ENCODE measurements around the gene STK4.

STK4 gene

DNA sequence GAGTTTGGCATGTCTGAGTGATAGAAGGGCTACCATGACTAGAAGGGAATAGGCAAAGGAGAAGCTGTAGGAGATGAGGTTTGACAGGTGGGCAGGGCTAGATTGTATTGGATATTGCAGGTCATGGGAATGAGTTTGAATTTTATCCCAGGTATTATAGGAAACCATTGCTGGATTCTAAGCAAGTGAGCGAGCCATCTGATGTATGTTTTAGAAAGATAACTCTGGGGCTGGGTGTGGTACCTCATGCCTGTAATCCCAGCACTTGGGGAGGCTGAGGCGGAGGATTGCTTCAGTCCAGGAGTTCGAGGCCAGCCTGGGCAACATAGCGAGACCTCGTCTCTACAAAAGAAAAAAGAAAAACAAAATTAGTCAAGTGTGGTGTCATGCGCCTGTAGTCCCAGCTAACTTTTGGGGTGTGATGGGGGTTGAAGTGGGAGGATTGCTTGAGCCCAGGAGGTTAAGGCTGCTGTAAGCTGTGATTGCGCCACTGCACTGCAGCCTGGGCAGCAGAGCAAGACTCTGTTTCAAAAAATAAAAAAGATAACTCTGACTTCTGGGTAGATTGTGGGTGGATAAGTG is 16.9 kb downstream of the STK4 start:
- H3K4me3 ChIP-seq (ENCODE audit: insufficient read length, low read depth) = no peak overlapping the region
- no peak overlapping the region for H3K9ac ChIP-seq (ENCODE audit: insufficient read length, low read depth)
- no peak for DNase-seq (ENCODE audit: low read depth, low spot score)
- H3K9me3 ChIP-seq (ENCODE audit: insufficient read depth, low read length) = no peaks in the 10 kb centered on the region
- no peak for TF ChIP-seq ZNF274 (IDR thresholded peaks at IDR 0.05; ENCODE audit: low read depth, low read length)
- H3K4me1 ChIP-seq (ENCODE audit: insufficient read depth, insufficient read length) = no peaks in the 10 kb centered on the region
- no peaks in the 10 kb centered on the region for H3K27me3 ChIP-seq (ENCODE audit: insufficient read depth, insufficient read length)
- H3K36me3 ChIP-seq (ENCODE audit: insufficient read depth, insufficient read length, low read length) = peaks cover 83% of the 10 kb centered on the region

- Histone ChIP-seq H3K27me3 (ENCODE audit: insufficient read depth, insufficient read length) (no peaks in the 10 kb centered on the region), H3K36me3 (ENCODE audit: insufficient read depth, insufficient read length, low read length) (peaks cover 40% of the 10 kb centered on the region), H3K4me1 (ENCODE audit: insufficient read depth, insufficient read length) (no peaks in the 10 kb centered on the region), H3K9ac (ENCODE audit: insufficient read length, low read depth) (no peak overlapping the region), H3K4me3 (ENCODE audit: insufficient read length, low read depth) (no peak overlapping the region), H3K9me3 (ENCODE audit: insufficient read depth, low read length) (no peaks in the 10 kb centered on the region)
- no peak for DNase-seq (ENCODE audit: low read depth, low spot score)
- TF ChIP-seq ZNF274 (IDR thresholded peaks at IDR 0.05; ENCODE audit: low read depth, low read length) = no peak
- TF ChIP-seq SUZ12 (IDR thresholded peaks at IDR 0.05; ENCODE audit: extremely low read depth, insufficient read depth, insufficient read length) = no peak
- TF ChIP-seq YY1 (IDR thresholded peaks at IDR 0.05; ENCODE audit: insufficient read depth, insufficient read length) = no peak
These were observed 22.4 kb downstream of the STK4 start for GRCh38 chr20:44988631-44989171.

DNA sequence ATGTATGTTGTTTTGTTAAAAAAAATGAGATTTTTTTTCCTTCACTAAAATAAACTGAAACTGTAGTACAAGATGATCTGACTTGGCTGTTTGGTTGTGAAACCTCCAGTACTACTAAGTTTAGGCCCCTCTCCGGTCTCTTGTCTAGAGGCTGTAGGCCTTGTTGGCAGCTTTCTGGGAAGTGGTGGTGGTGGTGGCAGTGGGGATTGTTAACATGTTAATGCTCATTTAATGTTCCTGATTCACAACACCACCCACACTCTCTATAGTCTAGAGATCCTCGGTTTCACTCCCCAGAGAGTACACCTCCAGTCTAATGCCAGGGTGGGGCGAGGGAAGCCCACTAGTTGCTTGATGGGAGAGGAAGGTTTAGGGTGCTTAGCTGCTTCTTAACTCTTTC is 24.1 kb downstream of the STK4 start:
- TF ChIP-seq YY1 (IDR thresholded peaks at IDR 0.05; ENCODE audit: insufficient read depth, insufficient read length) (no peak), SUZ12 (IDR thresholded peaks at IDR 0.05; ENCODE audit: extremely low read depth, insufficient read depth, insufficient read length) (no peak), ZNF274 (IDR thresholded peaks at IDR 0.05; ENCODE audit: low read depth, low read length) (no peak)
- H3K9ac ChIP-seq (ENCODE audit: insufficient read length, low read depth) = no peak overlapping the region
- no peaks in the 10 kb centered on the region for H3K9me3 ChIP-seq (ENCODE audit: insufficient read depth, low read length)
- no peak overlapping the region for H3K4me3 ChIP-seq (ENCODE audit: insufficient read length, low read depth)
- no peak for DNase-seq (ENCODE audit: low read depth, low spot score)
- peaks cover 31% of the 10 kb centered on the region for H3K36me3 ChIP-seq (ENCODE audit: insufficient read depth, insufficient read length, low read length)
- no peaks in the 10 kb centered on the region for H3K4me1 ChIP-seq (ENCODE audit: insufficient read depth, insufficient read length)
- no peaks in the 10 kb centered on the region for H3K27me3 ChIP-seq (ENCODE audit: insufficient read depth, insufficient read length)

- Histone ChIP-seq H3K9ac (ENCODE audit: insufficient read length, low read depth) (no peak overlapping the region), H3K36me3 (ENCODE audit: insufficient read depth, insufficient read length, low read length) (peaks cover 27% of the 10 kb centered on the region), H3K27me3 (ENCODE audit: insufficient read depth, insufficient read length) (no peaks in the 10 kb centered on the region), H3K9me3 (ENCODE audit: insufficient read depth, low read length) (no peaks in the 10 kb centered on the region), H3K4me3 (ENCODE audit: insufficient read length, low read depth) (no peak overlapping the region), H3K4me1 (ENCODE audit: insufficient read depth, insufficient read length) (no peaks in the 10 kb centered on the region)
- DNase-seq (ENCODE audit: low read depth, low spot score) = no peak
- TF ChIP-seq ZNF274 (IDR thresholded peaks at IDR 0.05; ENCODE audit: low read depth, low read length) (no peak), YY1 (IDR thresholded peaks at IDR 0.05; ENCODE audit: insufficient read depth, insufficient read length) (no peak), SUZ12 (IDR thresholded peaks at IDR 0.05; ENCODE audit: extremely low read depth, insufficient read depth, insufficient read length) (no peak)
These were observed 24.6 kb downstream of the STK4 start for GRCh38 chr20:44990957-44991356.

DNA sequence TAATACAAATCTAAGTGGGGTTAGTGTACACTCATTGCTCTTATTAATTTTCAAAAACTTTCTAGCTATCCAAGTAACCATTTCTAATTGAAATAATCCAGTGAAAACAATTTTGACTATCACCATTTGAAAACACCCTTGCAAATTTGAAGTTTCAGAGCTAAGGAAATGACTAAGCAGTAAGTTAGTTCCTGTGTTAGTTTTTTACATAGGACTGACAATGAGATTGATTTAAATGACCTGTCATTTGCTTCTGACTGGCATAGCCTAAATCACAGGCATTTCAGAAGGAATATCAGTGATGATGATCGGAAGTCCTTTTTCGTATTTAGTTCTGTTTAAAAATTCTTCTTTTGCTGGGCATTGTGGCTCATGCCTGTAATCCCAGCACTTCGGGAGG is 27.0 kb downstream of the STK4 start:
- no peak overlapping the region for H3K9ac ChIP-seq (ENCODE audit: insufficient read length, low read depth)
- DNase-seq (ENCODE audit: low read depth, low spot score) = no peak
- H3K36me3 ChIP-seq (ENCODE audit: insufficient read depth, insufficient read length, low read length) = peaks cover 30% of the 10 kb centered on the region
- no peak overlapping the region for H3K4me3 ChIP-seq (ENCODE audit: insufficient read length, low read depth)
- H3K9me3 ChIP-seq (ENCODE audit: insufficient read depth, low read length) = no peaks in the 10 kb centered on the region
- H3K4me1 ChIP-seq (ENCODE audit: insufficient read depth, insufficient read length) = no peaks in the 10 kb centered on the region
- TF ChIP-seq SUZ12 (IDR thresholded peaks at IDR 0.05; ENCODE audit: extremely low read depth, insufficient read depth, insufficient read length) (no peak), YY1 (IDR thresholded peaks at IDR 0.05; ENCODE audit: insufficient read depth, insufficient read length) (no peak), ZNF274 (IDR thresholded peaks at IDR 0.05; ENCODE audit: low read depth, low read length) (no peak)
- no peaks in the 10 kb centered on the region for H3K27me3 ChIP-seq (ENCODE audit: insufficient read depth, insufficient read length)

DNA sequence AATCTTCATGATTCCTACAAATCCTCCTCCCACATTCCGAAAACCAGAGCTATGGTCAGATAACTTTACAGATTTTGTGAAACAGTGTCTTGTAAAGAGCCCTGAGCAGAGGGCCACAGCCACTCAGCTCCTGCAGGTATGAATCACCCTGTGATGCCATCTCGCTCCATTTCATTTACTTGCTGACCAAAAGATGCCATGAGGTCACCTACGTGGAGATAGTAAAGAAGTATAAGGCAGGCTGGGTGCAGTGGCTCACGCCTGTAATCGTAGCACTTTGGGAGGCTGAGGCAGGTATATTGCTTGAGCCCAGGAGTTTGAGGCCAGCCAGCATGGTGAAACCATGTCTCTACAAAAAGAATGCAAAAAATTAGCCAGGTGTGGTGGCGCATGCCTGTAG is 30.9 kb downstream of the STK4 start:
- DNase-seq (ENCODE audit: low read depth, low spot score) = no peak
- Histone ChIP-seq H3K9ac (ENCODE audit: insufficient read length, low read depth) (no peak overlapping the region), H3K9me3 (ENCODE audit: insufficient read depth, low read length) (no peaks in the 10 kb centered on the region), H3K27me3 (ENCODE audit: insufficient read depth, insufficient read length) (no peaks in the 10 kb centered on the region), H3K4me1 (ENCODE audit: insufficient read depth, insufficient read length) (no peaks in the 10 kb centered on the region), H3K36me3 (ENCODE audit: insufficient read depth, insufficient read length, low read length) (peaks cover 47% of the 10 kb centered on the region), H3K4me3 (ENCODE audit: insufficient read length, low read depth) (no peak overlapping the region)
- TF ChIP-seq SUZ12 (IDR thresholded peaks at IDR 0.05; ENCODE audit: extremely low read depth, insufficient read depth, insufficient read length) (no peak), YY1 (IDR thresholded peaks at IDR 0.05; ENCODE audit: insufficient read depth, insufficient read length) (no peak), ZNF274 (IDR thresholded peaks at IDR 0.05; ENCODE audit: low read depth, low read length) (no peak)

DNA sequence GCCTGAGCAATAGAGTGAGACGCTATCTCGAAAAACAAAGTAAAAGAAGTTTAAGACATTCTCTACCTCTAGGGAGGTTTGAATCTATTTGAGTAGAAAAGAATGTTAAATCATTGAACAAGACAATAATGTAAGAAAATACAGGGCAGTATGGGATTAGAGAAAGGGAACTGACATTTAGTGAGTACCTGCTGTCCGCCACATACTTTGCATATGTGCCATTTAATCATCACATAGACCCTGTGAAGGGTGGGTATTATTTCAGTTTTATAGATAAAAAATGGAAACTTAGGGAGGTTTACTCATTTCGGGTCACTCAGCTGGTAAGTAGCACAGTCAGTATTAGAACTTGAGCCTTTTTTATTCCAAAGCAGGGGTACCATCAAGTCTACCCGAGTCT is 31.4 kb downstream of the STK4 start:
- Histone ChIP-seq H3K36me3 (ENCODE audit: insufficient read depth, insufficient read length, low read length) (peaks cover 51% of the 10 kb centered on the region), H3K4me3 (ENCODE audit: insufficient read length, low read depth) (no peak overlapping the region), H3K9ac (ENCODE audit: insufficient read length, low read depth) (no peak overlapping the region), H3K27me3 (ENCODE audit: insufficient read depth, insufficient read length) (no peaks in the 10 kb centered on the region), H3K9me3 (ENCODE audit: insufficient read depth, low read length) (no peaks in the 10 kb centered on the region), H3K4me1 (ENCODE audit: insufficient read depth, insufficient read length) (no peaks in the 10 kb centered on the region)
- no peak for DNase-seq (ENCODE audit: low read depth, low spot score)
- no peak for TF ChIP-seq YY1 (IDR thresholded peaks at IDR 0.05; ENCODE audit: insufficient read depth, insufficient read length)
- TF ChIP-seq ZNF274 (IDR thresholded peaks at IDR 0.05; ENCODE audit: low read depth, low read length) = no peak
- no peak for TF ChIP-seq SUZ12 (IDR thresholded peaks at IDR 0.05; ENCODE audit: extremely low read depth, insufficient read depth, insufficient read length)

All from NT2/D1 (cell line).